A549 (cell line): ENCODE measurements around the gene NMT1. TPM values are rescaled to one million over a fixed set of nuclear protein-coding genes. Genes with fewer than 3 reads are reported as not detected.

ENCODE experiments used
- ATAC-seq, 2 experiments: fragments of 200-7000 bp in 1 of 2; fragments of >200 bp in 1 of 2; cut with Nextera tagmentation in 1 of 2; cut with Tn5 transposase in 1 of 2; 3 replicates each; pipeline versions ENCODE4 v1.8.0 to v1.9.1; 2018 to 2020; ENCODE audit warnings: mild to moderate bottlenecking in 1 of 2, moderate library complexity in 1 of 2
- CTCF ChIA-PET: fragments of 300-600 bp; sonication (Branson Sonifier 250); formaldehyde crosslinking; extraction: SDS; loops from one replicate; lab custom pipeline; 2021; ENCODE audit warnings: antibody characterized with exemption, inconsistent platforms; lab: Yijun Ruan, JAX
- POLR2A ChIA-PET: fragments of 350-600 bp; formaldehyde crosslinking; extraction: SDS; loops from one replicate; lab custom pipeline; 2021; ENCODE audit warnings: antibody characterized with exemption, inconsistent platforms; lab: Yijun Ruan, JAX
- DNase-seq, 2 experiments: peaks; one replicate each; pipeline versions ENCODE4 v3.0.0 to v3.0.0-alpha.2; 2011 to 2016; ENCODE audit warnings: low read depth in 1 of 2, low spot score in 1 of 2
- FAIRE-seq: peaks from 2 replicates; lab custom pipeline; 2011; peaks lifted over from hg19 to GRCh38; lab: Jason Lieb, UNC
- H3K27ac ChIP-seq, 2 experiments: fragments of >200 bp; sonication (Bioruptor Twin); formaldehyde crosslinking; 3 replicates each; pipeline ENCODE4 v1.5.1; 2016 to 2017
- H3K4me1 ChIP-seq: fragments of >200 bp; sonication (Bioruptor Twin); formaldehyde crosslinking; 3 replicates; pipeline ENCODE4 v1.6.1; 2016
- H3K4me2 ChIP-seq: fragments of >200 bp; sonication (Bioruptor Twin); formaldehyde crosslinking; 3 replicates; pipeline ENCODE4 v1.6.1; 2016
- H3K4me3 ChIP-seq: fragments of >200 bp; sonication (Bioruptor Twin); formaldehyde crosslinking; 3 replicates; pipeline ENCODE4 v1.5.1; 2016
- H3K9me3 ChIP-seq: fragments of >200 bp; sonication (Bioruptor Twin); formaldehyde crosslinking; 3 replicates; pipeline ENCODE4 v1.6.1; 2016
- BHLHE40 ChIP-seq: IDR thresholded peaks from 2 replicates; pipeline ENCODE4 v1.6.1; 2012; ENCODE audit warnings: low read depth, low read length, inconsistent platforms
- CBX8 ChIP-seq: fragments of 200-600 bp; sonication (generic); IDR thresholded peaks from 2 replicates; pipeline ENCODE4 v1.6.1; 2016
- EHF ChIP-seq: fragments of 250-450 bp; sonication (Bioruptor Pico); IDR thresholded peaks from 2 replicates; pipeline ENCODE4 v1.5.0; 2020; ENCODE audit warnings: mild to moderate bottlenecking
- ESRRA ChIP-seq: fragments of 150-350 bp; IDR thresholded peaks from 2 replicates; pipeline ENCODE4 v1.6.1; 2014; ENCODE audit warnings: mild to moderate bottlenecking, low read length, borderline replicate concordance
- GATA3 ChIP-seq: IDR thresholded peaks from 2 replicates; pipeline ENCODE4 v1.6.1; 2012; ENCODE audit warnings: borderline replicate concordance
- JUNB ChIP-seq: fragments of >200 bp; sonication (Bioruptor Twin); formaldehyde crosslinking; IDR thresholded peaks from 2 replicates; pipeline ENCODE4 v1.6.1; 2016
- KDM1A ChIP-seq: fragments of 200-600 bp; sonication (generic); IDR thresholded peaks from 2 replicates; pipeline ENCODE4 v1.6.1; 2016; ENCODE audit warnings: low read depth, mild to moderate bottlenecking
- POLR2AphosphoS2 ChIP-seq: conservative IDR thresholded peaks from 2 replicates; pipeline ENCODE4 v1.6.1; 2012; ENCODE audit warnings: low read length, improper control_type of control experiment, inconsistent platforms
- RAD21 ChIP-seq, 2 experiments: fragments of >200 bp in 1 of 2; sonication (Bioruptor Twin) in 1 of 2; formaldehyde crosslinking in 1 of 2; IDR thresholded peaks in 1 of 2; conservative IDR thresholded peaks in 1 of 2; 2 replicates in 1 of 2; 3 replicates in 1 of 2; pipeline ENCODE4 v1.6.1; 2012 to 2018; ENCODE audit warnings: inconsistent platforms in 1 of 2
- RARB ChIP-seq: fragments of 250-450 bp; sonication (Bioruptor Pico); IDR thresholded peaks from 2 replicates; pipeline ENCODE4 v1.8.0; 2021; ENCODE audit warnings: mild to moderate bottlenecking, moderate library complexity
- RCOR1 ChIP-seq: fragments of 150-350 bp; IDR thresholded peaks from 2 replicates; pipeline ENCODE4 v1.6.1; 2014; ENCODE audit warnings: antibody characterized with exemption, low read length, low read depth
- RFX5 ChIP-seq: fragments of 450-650 bp; IDR thresholded peaks from 2 replicates; pipeline ENCODE4 v1.7.1; 2014; ENCODE audit warnings: antibody characterized with exemption, mild to moderate bottlenecking, moderate library complexity
- SMC3 ChIP-seq: fragments of >200 bp; sonication (Bioruptor Twin); formaldehyde crosslinking; IDR thresholded peaks from 3 replicates; pipeline ENCODE4 v1.6.1; 2018; ENCODE audit warnings: inconsistent platforms
- SREBF2 ChIP-seq: fragments of 450-650 bp; IDR thresholded peaks from 2 replicates; pipeline ENCODE4 v1.6.1; 2014; ENCODE audit warnings: mild to moderate bottlenecking, moderate library complexity
- TFCP2L1 ChIP-seq: fragments of 250-450 bp; sonication (Bioruptor Pico); IDR thresholded peaks from 2 replicates; pipeline ENCODE4 v1.5.0; 2021; ENCODE audit warnings: mild to moderate bottlenecking
- ZFP36 ChIP-seq: fragments of 450-650 bp; IDR thresholded peaks from 2 replicates; pipeline ENCODE4 v1.6.1; 2014; ENCODE audit warnings: borderline replicate concordance; ENCODE audit not compliant: partially characterized antibody
- WGBS: methylation state at CpG from one replicate; pipeline ENCODE4 v1.1.6; 2017; ENCODE audit errors: missing lambda C conversion rate; 5-methylcytosine and 5-hydroxymethylcytosine counted together
- polyA plus RNA-seq, 4 experiments: library from polyadenylated mRNA; depleted of rRNA in 3 of 4; stranded (reverse); fragments of >200 nt; fragmentation: RNase III in 1 of 4; extraction: RNeasy Plus Mini Kit Qiagen cat#74134 plus additional on column Dnase treatment in 1 of 4; gene quantifications; 2 replicates in 3 of 4; 3 replicates in 1 of 4; pipeline ENCODE4 v1.2.3, GENCODE V29; 2011 to 2017
- TF ChIP-seq, protein P1 (sequence below): IDR thresholded peaks from 2 replicates; pipeline ENCODE4 v1.6.1; 2012
- TF ChIP-seq, protein P2 (sequence below): IDR thresholded peaks from 2 replicates; pipeline ENCODE4 v1.6.1; 2012; ENCODE audit warnings: low read depth, borderline replicate concordance
- TF ChIP-seq, protein P3 (sequence below): fragments of 450-650 bp; IDR thresholded peaks from 2 replicates; pipeline ENCODE4 v1.6.1; 2014; ENCODE audit warnings: antibody characterized with exemption
- TF ChIP-seq, protein P4 (sequence below): fragments of >200 bp; sonication (Bioruptor Twin); formaldehyde crosslinking; IDR thresholded peaks from 3 replicates; pipeline ENCODE4 v1.5.1; 2016

Gene NMT1
- polyA plus RNA-seq, 2 of the 4 experiments (the other 2 are of a cell fraction), result 82.9 to 270 TPM

DNA sequence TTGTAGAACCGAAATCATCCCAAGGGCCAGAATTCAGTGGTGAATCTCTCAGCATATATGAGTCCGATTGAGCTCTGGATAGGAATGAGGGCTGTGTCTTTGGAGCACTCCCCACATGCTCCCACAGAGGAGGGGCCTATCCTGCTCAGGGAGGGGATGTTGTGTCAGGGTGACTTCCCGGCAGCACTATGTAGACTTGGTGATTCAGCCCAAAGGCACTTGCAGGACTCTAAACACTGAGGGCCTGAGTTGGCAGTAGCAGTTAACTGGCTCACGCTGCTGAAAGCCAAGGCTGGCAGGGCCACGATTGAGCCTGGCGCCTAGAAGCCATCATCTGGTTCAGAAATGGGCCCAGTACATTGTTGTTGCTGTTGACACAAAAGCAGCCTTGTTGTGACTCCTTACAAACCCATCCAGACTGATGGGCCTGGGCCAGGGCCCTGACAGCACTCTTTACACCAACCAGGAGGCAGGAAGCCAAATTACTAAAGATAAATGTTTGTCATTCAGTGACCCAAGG, 31.9 kb downstream of the NMT1 start (continued):
- no peak for TF ChIP-seq KDM1A
- TF ChIP-seq ZFP36, result no peak
- TF ChIP-seq SREBF2, result no peak
- TF ChIP-seq CBX8, result no peak
- TF ChIP-seq, protein P1, sequence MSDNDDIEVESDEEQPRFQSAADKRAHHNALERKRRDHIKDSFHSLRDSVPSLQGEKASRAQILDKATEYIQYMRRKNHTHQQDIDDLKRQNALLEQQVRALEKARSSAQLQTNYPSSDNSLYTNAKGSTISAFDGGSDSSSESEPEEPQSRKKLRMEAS, result peak; percentile 90
- peak; percentile 35; the same call in 1 of the 2 replicates for TF ChIP-seq JUNB
- TF ChIP-seq GATA3, result peak; percentile 32; the same call in 1 of the 2 replicates
- no peak for TF ChIP-seq EHF
- TF ChIP-seq TFCP2L1 (CRISPR knock-in tag), result no peak
- TF ChIP-seq RCOR1, result no peak
- TF ChIP-seq, protein P2, sequence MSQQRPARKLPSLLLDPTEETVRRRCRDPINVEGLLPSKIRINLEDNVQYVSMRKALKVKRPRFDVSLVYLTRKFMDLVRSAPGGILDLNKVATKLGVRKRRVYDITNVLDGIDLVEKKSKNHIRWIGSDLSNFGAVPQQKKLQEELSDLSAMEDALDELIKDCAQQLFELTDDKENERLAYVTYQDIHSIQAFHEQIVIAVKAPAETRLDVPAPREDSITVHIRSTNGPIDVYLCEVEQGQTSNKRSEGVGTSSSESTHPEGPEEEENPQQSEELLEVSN, result 0 out of 2 replicates have a peak, but pooled peaks have one; percentile 34
- TF ChIP-seq, all 56 proteins: peak for 9

DNA sequence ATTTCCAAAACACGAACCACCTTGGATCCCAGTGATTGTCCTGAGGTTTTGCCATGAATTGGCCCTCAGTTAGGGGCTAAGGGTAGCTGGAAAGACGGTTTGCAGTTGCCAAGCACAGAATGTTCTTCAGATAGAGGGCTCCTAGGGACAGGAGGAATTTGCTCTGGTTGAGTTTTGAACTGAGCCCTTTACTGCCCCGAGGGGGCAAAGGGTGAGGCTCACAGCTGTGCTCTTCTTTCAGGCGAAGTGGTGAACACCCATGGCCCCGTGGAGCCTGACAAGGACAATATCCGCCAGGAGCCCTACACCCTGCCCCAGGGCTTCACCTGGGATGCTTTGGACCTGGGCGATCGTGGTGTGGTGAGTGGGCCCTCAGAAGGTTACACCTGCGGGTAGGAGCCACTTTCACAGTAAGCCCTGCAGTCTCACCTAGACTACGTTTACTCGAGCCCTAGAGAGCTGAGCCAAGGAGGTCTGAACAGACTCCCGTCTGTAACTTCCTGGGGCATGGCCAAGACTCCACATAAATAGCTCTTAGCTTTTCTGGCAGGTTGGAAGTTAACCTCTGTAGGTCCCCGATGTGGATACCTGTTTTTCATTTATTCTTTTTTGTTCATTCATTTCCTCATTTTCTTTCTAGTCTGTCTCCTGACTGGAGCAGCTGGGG, 32.5 kb downstream of the NMT1 start:
- 60% methylated on average over 13 of the region's 13 CpGs for WGBS
- ATAC-seq (peak; percentile 3 to 5; a peak in 3 of 6 replicates), FAIRE-seq (no peak), DNase-seq (no peak)
- Histone ChIP-seq H3K9me3 (no peaks in the 10 kb centered on the region), H3K27ac (peak overlapping the region; percentile 77 to 91), H3K4me2 (peak overlapping the region; percentile 63), H3K4me3 (no peak overlapping the region), H3K4me1 (peaks cover 48% of the 10 kb centered on the region)
- TF ChIP-seq, protein P3, sequence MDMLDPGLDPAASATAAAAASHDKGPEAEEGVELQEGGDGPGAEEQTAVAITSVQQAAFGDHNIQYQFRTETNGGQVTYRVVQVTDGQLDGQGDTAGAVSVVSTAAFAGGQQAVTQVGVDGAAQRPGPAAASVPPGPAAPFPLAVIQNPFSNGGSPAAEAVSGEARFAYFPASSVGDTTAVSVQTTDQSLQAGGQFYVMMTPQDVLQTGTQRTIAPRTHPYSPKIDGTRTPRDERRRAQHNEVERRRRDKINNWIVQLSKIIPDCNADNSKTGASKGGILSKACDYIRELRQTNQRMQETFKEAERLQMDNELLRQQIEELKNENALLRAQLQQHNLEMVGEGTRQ, result no peak
- no peak for TF ChIP-seq BHLHE40
- ChIA-PET POLR2A (interaction anchor here (1.1 to 1.5 kb wide), 4 partner anchors 32 to 54 kb away, joined by 3 to 8 read pairs (median 4); partner anchors contain the start of genes HEXIM1 and NMT1), CTCF (interaction anchor here (0.6 to 30.6 kb wide), 14 partner anchors 11 to 318 kb away, joined by 3 to 742 read pairs (median 5); partner anchors contain the start of genes ACBD4 and PLCD3)

DNA sequence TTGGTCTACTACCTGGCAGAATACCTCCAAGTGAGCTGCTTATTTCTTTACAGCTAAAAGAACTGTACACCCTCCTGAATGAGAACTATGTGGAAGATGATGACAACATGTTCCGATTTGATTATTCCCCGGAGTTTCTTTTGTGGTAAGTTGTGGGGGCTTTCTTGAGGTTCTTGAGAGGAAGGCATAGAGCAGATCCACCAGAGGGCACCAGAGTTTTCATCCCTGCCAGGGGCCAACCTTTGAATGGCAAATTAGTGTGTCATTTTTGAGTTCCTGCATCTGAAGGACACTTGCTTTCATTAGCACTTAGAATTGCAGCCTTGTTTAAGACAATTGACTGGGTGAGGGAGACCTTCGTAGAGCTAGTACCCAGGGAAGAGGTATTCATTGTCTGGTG, 35.0 kb downstream of the NMT1 start:
- CTCF ChIA-PET, result interaction anchor here (0.6 to 30.6 kb wide), 28 partner anchors 8 to 348 kb away, joined by 3 to 742 read pairs (median 10); partner anchors contain the start of genes ACBD4, HEXIM1, NMT1 and PLCD3
- POLR2A ChIA-PET, result interaction anchor here (1.0 kb wide), 1 partner anchor 35 kb away, joined by 4 read pairs; the partner anchor contains the start of gene NMT1

More for the DNA sequence above, 35.0 kb downstream of the NMT1 start:
- ATAC-seq, result no peak
- Histone ChIP-seq H3K9me3 (no peaks in the 10 kb centered on the region), H3K4me2 (no peak overlapping the region), H3K4me1 (peaks cover 38% of the 10 kb centered on the region), H3K4me3 (no peak overlapping the region), H3K27ac (0 out of 6 replicates have a peak overlapping the region, but pooled peaks of 1 of the 2 experiments have one; percentile 1)
- WGBS, result 66% methylated on average over 3 of the region's 3 CpGs
- no peak for FAIRE-seq
- no peak for TF ChIP-seq ESRRA
- peak; percentile 68 for TF ChIP-seq SMC3
- no peak for TF ChIP-seq RFX5
- TF ChIP-seq RAD21 (conservative IDR thresholded peaks at IDR 0.05 in 1 of 2, IDR thresholded peaks at IDR 0.05 in 1 of 2), result peak; percentile 34 to 46; a peak in 1 of 5 replicates
- TF ChIP-seq POLR2AphosphoS2, result 0 out of 2 replicates have a peak, but pooled peaks have one; percentile 50
- TF ChIP-seq RARB (CRISPR knock-in tag), result no peak
- TF ChIP-seq, protein P4, sequence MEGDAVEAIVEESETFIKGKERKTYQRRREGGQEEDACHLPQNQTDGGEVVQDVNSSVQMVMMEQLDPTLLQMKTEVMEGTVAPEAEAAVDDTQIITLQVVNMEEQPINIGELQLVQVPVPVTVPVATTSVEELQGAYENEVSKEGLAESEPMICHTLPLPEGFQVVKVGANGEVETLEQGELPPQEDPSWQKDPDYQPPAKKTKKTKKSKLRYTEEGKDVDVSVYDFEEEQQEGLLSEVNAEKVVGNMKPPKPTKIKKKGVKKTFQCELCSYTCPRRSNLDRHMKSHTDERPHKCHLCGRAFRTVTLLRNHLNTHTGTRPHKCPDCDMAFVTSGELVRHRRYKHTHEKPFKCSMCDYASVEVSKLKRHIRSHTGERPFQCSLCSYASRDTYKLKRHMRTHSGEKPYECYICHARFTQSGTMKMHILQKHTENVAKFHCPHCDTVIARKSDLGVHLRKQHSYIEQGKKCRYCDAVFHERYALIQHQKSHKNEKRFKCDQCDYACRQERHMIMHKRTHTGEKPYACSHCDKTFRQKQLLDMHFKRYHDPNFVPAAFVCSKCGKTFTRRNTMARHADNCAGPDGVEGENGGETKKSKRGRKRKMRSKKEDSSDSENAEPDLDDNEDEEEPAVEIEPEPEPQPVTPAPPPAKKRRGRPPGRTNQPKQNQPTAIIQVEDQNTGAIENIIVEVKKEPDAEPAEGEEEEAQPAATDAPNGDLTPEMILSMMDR, result peak; percentile 77
- DNase-seq, result peak; percentile 63 to 76
